SK-N-SH (cell line): ENCODE results near the gene PKD1. TPM values are rescaled to one million over a fixed set of nuclear protein-coding genes. Genes with fewer than 3 reads are reported as not detected.

ENCODE experiments used
- CTCF ChIA-PET: fragments of 300-600, 350-600 bp; formaldehyde crosslinking; extraction: SDS; loops from one replicate; lab custom pipeline; 2021; lab: Yijun Ruan, JAX
- POLR2A ChIA-PET: fragments of 350-600 bp; sonication (Branson Sonifier 250); formaldehyde crosslinking; extraction: SDS; loops from one replicate; lab custom pipeline; 2020; ENCODE audit warnings: antibody characterized with exemption, inconsistent platforms; lab: Yijun Ruan, JAX
- DNase-seq: peaks from one replicate; pipeline ENCODE4 v3.0.0; 2012
- H2AFZ ChIP-seq: fragments of 200-600 bp; sonication (generic); 2 replicates; pipeline ENCODE4 v1.8.1; 2016; ENCODE audit warnings: antibody characterized with exemption, mild to moderate bottlenecking, low read depth
- H3F3A ChIP-seq: fragments of 200-600 bp; sonication (generic); replicated peaks from 2 replicates; pipeline ENCODE3; 2016; ENCODE audit warnings: antibody characterized with exemption, mild to moderate bottlenecking; ENCODE audit not compliant: insufficient read depth
- H3K27ac ChIP-seq, 2 experiments: fragments of 200-500 bp in 1 of 2; fragments of 200-600 bp in 1 of 2; sonication (Bioruptor generic) in 1 of 2; sonication (generic), shearing (Covaris generic) in 1 of 2; 2 replicates each; pipeline versions ENCODE4 v1.5.1 to v1.6.1; 2014 to 2016; ENCODE audit warnings: low read depth in 2 of 2, inconsistent platforms in 1 of 2, low read length in 1 of 2, mild to moderate bottlenecking in 1 of 2, mixed read lengths in 1 of 2
- H3K27me3 ChIP-seq: fragments of 200-600 bp; sonication (generic), shearing (Covaris generic); 2 replicates; pipeline ENCODE4 v1.6.1; 2016; ENCODE audit warnings: mixed run types; ENCODE audit not compliant: insufficient read depth
- H3K36me3 ChIP-seq, 2 experiments: fragments of 200-500 bp in 1 of 2; fragments of 200-600 bp in 1 of 2; sonication (Bioruptor generic) in 1 of 2; sonication (generic) in 1 of 2; replicated peaks in 1 of 2; 2 replicates each; pipeline versions ENCODE3 to v1.5.1; 2014 to 2016; ENCODE audit warnings: low read length in 1 of 2, mild to moderate bottlenecking in 1 of 2; ENCODE audit not compliant: insufficient read depth in 2 of 2, control insufficient read depth in 1 of 2
- H3K4me1 ChIP-seq, 2 experiments: fragments of 200-500 bp in 1 of 2; fragments of 200-600 bp in 1 of 2; sonication (Bioruptor generic) in 1 of 2; sonication (generic), shearing (Covaris generic) in 1 of 2; 2 replicates each; pipeline versions ENCODE4 v1.5.1 to v1.6.1; 2014 to 2016; ENCODE audit warnings: low read depth in 1 of 2, low read length in 1 of 2, mixed run types in 1 of 2; ENCODE audit not compliant: insufficient read depth in 2 of 2, control insufficient read depth in 1 of 2
- H3K4me2 ChIP-seq: fragments of 200-600 bp; sonication (generic), shearing (Covaris generic); 2 replicates; pipeline ENCODE4 v1.6.1; 2017; ENCODE audit warnings: mixed run types
- H3K4me3 ChIP-seq, 2 experiments: fragments of 200-500 bp in 1 of 2; fragments of 200-600 bp in 1 of 2; sonication (Bioruptor generic) in 1 of 2; sonication (generic), shearing (Covaris generic) in 1 of 2; 2 replicates each; pipeline versions ENCODE4 v1.5.1 to v1.8.1; 2014 to 2016; ENCODE audit warnings: low read depth in 2 of 2, inconsistent platforms in 1 of 2, low read length in 1 of 2, mild to moderate bottlenecking in 1 of 2, mixed read lengths in 1 of 2, moderate library complexity in 1 of 2
- H3K79me2 ChIP-seq: fragments of 200-600 bp; sonication (generic); 2 replicates; pipeline ENCODE4 v1.8.1; 2017; ENCODE audit warnings: mild to moderate bottlenecking; ENCODE audit not compliant: insufficient read depth
- H3K9ac ChIP-seq: fragments of 200-600 bp; sonication (generic); 2 replicates; pipeline ENCODE4 v1.6.1; 2017; ENCODE audit warnings: mixed run types
- H3K9me2 ChIP-seq: fragments of 200-600 bp; sonication (generic); 2 replicates; pipeline ENCODE4 v1.6.1; 2017; ENCODE audit warnings: mixed run types
- H3K9me3 ChIP-seq: fragments of 200-600 bp; sonication (generic); 2 replicates; pipeline ENCODE4 v1.6.1; 2017; ENCODE audit warnings: mixed run types, mild to moderate bottlenecking, moderate library complexity
- H4K20me1 ChIP-seq: fragments of 200-600 bp; sonication (generic); 2 replicates; pipeline ENCODE4 v1.6.1; 2017; ENCODE audit warnings: mild to moderate bottlenecking, mixed run types; ENCODE audit not compliant: insufficient read depth
- EP300 ChIP-seq, 2 experiments: IDR thresholded peaks; 2 replicates each; pipeline versions ENCODE4 v1.4.0 to v1.6.1; 2012; ENCODE audit warnings: borderline replicate concordance in 1 of 2, low read depth in 1 of 2, low read length in 1 of 2
- FOXJ3 ChIP-seq: sonication (generic); formaldehyde crosslinking; IDR thresholded peaks from 2 replicates; pipeline ENCODE4 v1.5.1; 2020; ENCODE audit warnings: mild to moderate bottlenecking, missing genetic modification reagents
- FOXM1 ChIP-seq: IDR thresholded peaks from 2 replicates; pipeline ENCODE4 v1.4.0; 2012; ENCODE audit warnings: low read depth, mild to moderate bottlenecking
- GABPA ChIP-seq: IDR thresholded peaks from 2 replicates; pipeline ENCODE4 v1.4.0; 2012; ENCODE audit warnings: low read depth, mild to moderate bottlenecking
- JUND ChIP-seq: IDR thresholded peaks from 2 replicates; pipeline ENCODE4 v1.4.0; 2012
- POLR2AphosphoS5 ChIP-seq: IDR thresholded peaks from 2 replicates; pipeline ENCODE4 v1.6.1; 2012; ENCODE audit warnings: low read depth, low read length
- RCOR1 ChIP-seq: fragments of 150-350 bp; IDR thresholded peaks from 2 replicates; pipeline ENCODE4 v1.6.1; 2017; ENCODE audit warnings: antibody characterized with exemption, low read length
- SMC3 ChIP-seq: IDR thresholded peaks from 2 replicates; pipeline ENCODE4 v1.6.1; 2012; ENCODE audit warnings: low read depth, low read length, improper control_type of control experiment
- TEAD4 ChIP-seq: IDR thresholded peaks from 2 replicates; pipeline ENCODE4 v1.4.0; 2012; ENCODE audit warnings: mild to moderate bottlenecking, borderline replicate concordance; ENCODE audit not compliant: insufficient read depth
- YY1 ChIP-seq: IDR thresholded peaks from 2 replicates; pipeline ENCODE4 v1.4.0; 2012; ENCODE audit warnings: low read depth, mild to moderate bottlenecking
- WGBS: methylation state at CpG from one replicate; pipeline ENCODE4 v1.1.6; 2017; ENCODE audit warnings: low lambda C conversion rate; 5-methylcytosine and 5-hydroxymethylcytosine counted together
- polyA plus RNA-seq, 3 experiments: library from polyadenylated mRNA; depleted of rRNA; stranded (reverse); fragments of >200 nt; gene quantifications; 2 replicates each; pipeline ENCODE4 v1.2.3, GENCODE V29; 2012
- TF ChIP-seq, protein P1 (sequence below): IDR thresholded peaks from 2 replicates; pipeline ENCODE4 v1.4.0; 2012; ENCODE audit warnings: low read depth
- TF ChIP-seq, protein P2 (sequence below): IDR thresholded peaks from 2 replicates; pipeline ENCODE4 v1.6.1; 2012; ENCODE audit warnings: mild to moderate bottlenecking, low read depth, low read length, moderate library complexity
- TF ChIP-seq, protein P3 (sequence below): fragments of 150-350 bp; IDR thresholded peaks from 2 replicates; pipeline ENCODE4 v1.6.1; 2016; ENCODE audit warnings: mild to moderate bottlenecking, low read depth, low read length

Gene PKD1
- polyA plus RNA-seq, 1 of the 3 experiments (the other 2 are of a cell fraction), result 47.4 TPM

DNA sequence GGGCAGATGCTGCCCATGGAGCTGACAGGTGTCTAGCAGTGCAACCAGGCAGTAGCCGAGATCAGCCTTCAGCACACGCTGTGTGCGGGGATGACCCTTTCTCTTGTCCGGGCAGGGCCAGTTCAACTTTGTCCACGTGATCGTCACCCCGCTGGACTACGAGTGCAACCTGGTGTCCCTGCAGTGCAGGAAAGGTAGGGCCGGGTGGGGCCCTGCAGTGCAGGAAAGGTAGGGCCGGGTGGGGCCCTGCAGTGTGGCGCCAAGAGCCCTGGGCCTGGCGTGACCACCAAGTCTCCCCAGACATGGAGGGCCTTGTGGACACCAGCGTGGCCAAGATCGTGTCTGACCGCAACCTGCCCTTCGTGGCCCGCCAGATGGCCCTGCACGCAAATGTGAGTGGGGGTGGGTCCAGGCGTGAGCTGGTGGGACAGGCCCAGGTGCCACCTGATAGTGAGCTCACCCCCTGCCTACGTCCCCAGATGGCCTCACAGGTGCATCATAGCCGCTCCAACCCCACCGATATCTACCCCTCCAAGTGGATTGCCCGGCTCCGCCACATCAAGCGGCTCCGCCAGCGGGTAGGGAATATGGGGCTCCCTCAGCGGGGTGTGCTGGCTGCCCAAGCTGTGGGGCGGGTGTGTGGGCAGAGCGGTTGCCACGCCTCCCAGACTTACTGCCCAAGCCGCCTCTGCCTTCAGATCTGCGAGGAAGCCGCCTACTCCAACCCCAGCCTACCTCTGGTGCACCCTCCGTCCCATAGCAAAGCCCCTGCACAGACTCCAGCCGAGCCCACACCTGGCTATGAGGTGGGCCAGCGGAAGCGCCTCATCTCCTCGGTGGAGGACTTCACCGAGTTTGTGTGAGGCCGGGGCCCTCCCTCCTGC lies 47.7 kb downstream of the PKD1 start:
- peaks cover 3 to 89% of the 10 kb centered on the region in 2 experiments for H3K36me3 ChIP-seq
- no peak overlapping the region for H3K4me3 ChIP-seq
- TF ChIP-seq, protein P1, sequence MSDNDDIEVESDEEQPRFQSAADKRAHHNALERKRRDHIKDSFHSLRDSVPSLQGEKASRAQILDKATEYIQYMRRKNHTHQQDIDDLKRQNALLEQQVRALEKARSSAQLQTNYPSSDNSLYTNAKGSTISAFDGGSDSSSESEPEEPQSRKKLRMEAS, result no peak
- no peak for TF ChIP-seq EP300 (IDR thresholded peaks at IDR 0.05; ENCODE audit: borderline replicate concordance in 1 of 2, low read depth in 1 of 2, low read length in 1 of 2)
- TF ChIP-seq FOXM1, result no peak
- TF ChIP-seq JUND, result no peak
- no peak for TF ChIP-seq RCOR1
- TF ChIP-seq GABPA, result no peak
- TF ChIP-seq, protein P2, sequence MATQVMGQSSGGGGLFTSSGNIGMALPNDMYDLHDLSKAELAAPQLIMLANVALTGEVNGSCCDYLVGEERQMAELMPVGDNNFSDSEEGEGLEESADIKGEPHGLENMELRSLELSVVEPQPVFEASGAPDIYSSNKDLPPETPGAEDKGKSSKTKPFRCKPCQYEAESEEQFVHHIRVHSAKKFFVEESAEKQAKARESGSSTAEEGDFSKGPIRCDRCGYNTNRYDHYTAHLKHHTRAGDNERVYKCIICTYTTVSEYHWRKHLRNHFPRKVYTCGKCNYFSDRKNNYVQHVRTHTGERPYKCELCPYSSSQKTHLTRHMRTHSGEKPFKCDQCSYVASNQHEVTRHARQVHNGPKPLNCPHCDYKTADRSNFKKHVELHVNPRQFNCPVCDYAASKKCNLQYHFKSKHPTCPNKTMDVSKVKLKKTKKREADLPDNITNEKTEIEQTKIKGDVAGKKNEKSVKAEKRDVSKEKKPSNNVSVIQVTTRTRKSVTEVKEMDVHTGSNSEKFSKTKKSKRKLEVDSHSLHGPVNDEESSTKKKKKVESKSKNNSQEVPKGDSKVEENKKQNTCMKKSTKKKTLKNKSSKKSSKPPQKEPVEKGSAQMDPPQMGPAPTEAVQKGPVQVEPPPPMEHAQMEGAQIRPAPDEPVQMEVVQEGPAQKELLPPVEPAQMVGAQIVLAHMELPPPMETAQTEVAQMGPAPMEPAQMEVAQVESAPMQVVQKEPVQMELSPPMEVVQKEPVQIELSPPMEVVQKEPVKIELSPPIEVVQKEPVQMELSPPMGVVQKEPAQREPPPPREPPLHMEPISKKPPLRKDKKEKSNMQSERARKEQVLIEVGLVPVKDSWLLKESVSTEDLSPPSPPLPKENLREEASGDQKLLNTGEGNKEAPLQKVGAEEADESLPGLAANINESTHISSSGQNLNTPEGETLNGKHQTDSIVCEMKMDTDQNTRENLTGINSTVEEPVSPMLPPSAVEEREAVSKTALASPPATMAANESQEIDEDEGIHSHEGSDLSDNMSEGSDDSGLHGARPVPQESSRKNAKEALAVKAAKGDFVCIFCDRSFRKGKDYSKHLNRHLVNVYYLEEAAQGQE, result no peak
- TF ChIP-seq SMC3, result no peak
- no peak for TF ChIP-seq FOXJ3 (CRISPR knock-in tag)
- no peak for TF ChIP-seq YY1
- TF ChIP-seq, protein P3, sequence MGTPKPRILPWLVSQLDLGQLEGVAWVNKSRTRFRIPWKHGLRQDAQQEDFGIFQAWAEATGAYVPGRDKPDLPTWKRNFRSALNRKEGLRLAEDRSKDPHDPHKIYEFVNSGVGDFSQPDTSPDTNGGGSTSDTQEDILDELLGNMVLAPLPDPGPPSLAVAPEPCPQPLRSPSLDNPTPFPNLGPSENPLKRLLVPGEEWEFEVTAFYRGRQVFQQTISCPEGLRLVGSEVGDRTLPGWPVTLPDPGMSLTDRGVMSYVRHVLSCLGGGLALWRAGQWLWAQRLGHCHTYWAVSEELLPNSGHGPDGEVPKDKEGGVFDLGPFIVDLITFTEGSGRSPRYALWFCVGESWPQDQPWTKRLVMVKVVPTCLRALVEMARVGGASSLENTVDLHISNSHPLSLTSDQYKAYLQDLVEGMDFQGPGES, result no peak
- TF ChIP-seq POLR2AphosphoS5, result no peak
- no peak for TF ChIP-seq TEAD4
- TF ChIP-seq, all 33 proteins: peak for 0
- no peak overlapping the region for H3K9ac ChIP-seq
- ChIA-PET POLR2A (interaction anchor here (0.5 kb wide), 1 partner anchor 57 kb away, joined by 5 read pairs; no protein-coding TSS in a partner anchor), CTCF (interaction anchor here (0.7 to 1.9 kb wide), 3 partner anchors 11 to 53 kb away, joined by 4 to 7 read pairs (median 5); no protein-coding TSS in a partner anchor)
- no peak for DNase-seq
- H3K4me2 ChIP-seq, result no peak overlapping the region
- WGBS, result 96% methylated on average over 24 of the region's 41 CpGs
- no peaks in the 10 kb centered on the region; a peak in 1 of 4 replicates for H3K4me1 ChIP-seq
- no peak overlapping the region; a peak in 1 of 4 replicates for H3K27ac ChIP-seq
- H3K79me2 ChIP-seq, result no peaks in the 10 kb centered on the region
- H3F3A ChIP-seq, result peaks cover 10% of the 10 kb centered on the region
- no peaks in the 10 kb centered on the region for H3K27me3 ChIP-seq
- no peak overlapping the region for H2AFZ ChIP-seq
- H4K20me1 ChIP-seq, result peaks cover 7% of the 10 kb centered on the region; the same call in 1 of the 2 replicates
- no peaks in the 10 kb centered on the region for H3K9me2 ChIP-seq
- no peaks in the 10 kb centered on the region for H3K9me3 ChIP-seq
